Measurements from ENCODE around the gene WDR87. TPM values are rescaled to one million over a fixed set of nuclear protein-coding genes. Genes with fewer than 3 reads are reported as not detected.
"Not testable (repeated sequence)": the region's sequence is repeated elsewhere in the genome, so short reads cannot be mapped to it uniquely, and the experiment has no call there.

WDR87 gene
- total RNA-seq, 6 donors from 2014 or later, result not detected

DNA sequence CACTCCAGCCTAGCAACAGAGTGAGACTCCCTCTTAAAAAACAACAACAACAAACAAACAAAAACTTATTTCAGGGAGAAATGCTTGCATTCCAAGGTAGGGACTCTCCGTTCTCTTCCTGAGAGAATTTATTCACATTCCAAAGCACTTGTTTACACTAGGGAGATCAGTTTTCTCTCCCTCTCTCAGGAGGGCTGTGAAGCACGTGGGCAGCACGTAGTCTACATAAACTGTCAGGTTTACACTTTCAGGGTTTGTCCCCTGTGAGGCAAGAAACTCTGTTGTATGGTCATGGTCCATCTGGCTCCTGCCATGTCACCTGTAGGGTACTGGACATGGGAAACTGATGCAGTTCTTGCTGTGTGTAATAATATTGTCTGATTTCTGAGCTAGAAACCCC is 31.6 kb downstream of the WDR87 start:
- ATAC-seq (ENCODE audit: low FRiP score in 2 of 2), result no peak
- no peaks in the 10 kb centered on the region for H3K36me3 ChIP-seq
- H3K27me3 ChIP-seq, result no peaks in the 10 kb centered on the region
- TF ChIP-seq POLR2AphosphoS5 (IDR thresholded peaks at IDR 0.05), result no peak
- H3K4me1 ChIP-seq, result no peaks in the 10 kb centered on the region
- no peak overlapping the region for H3K27ac ChIP-seq
- DNase-seq, result no peak
- H3K4me3 ChIP-seq, result no peak overlapping the region
- 30 to 31% methylated on average over 3 of the region's 3 CpGs for WGBS, 2 donors
- no peaks in the 10 kb centered on the region for H3K9me3 ChIP-seq

DNA sequence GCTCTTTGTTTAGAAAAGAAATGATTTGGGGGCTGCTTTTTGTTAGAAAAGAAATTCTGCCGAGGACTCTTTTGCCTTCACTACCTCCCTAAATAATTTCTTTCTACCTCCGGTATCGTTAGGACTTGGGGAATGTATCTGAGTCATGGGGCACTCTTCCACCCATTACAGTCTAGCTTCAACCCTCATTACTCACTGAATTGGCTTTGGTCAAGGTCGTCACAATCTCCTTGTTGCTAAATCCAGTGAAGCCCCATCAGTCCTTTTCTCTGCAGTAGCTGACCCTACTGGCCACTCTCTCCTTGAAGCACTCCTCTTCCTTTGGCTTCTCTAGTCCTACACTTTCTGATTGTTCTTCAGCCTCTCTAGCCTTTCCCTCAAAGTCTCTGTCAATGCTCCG is 34.0 kb downstream of the WDR87 start:
- TF ChIP-seq EP300 (IDR thresholded peaks at IDR 0.05) (no peak), POLR2AphosphoS5 (IDR thresholded peaks at IDR 0.05) (no peak), POLR2A (IDR thresholded peaks at IDR 0.05) (no peak)
- TF ChIP-seq, protein P1, sequence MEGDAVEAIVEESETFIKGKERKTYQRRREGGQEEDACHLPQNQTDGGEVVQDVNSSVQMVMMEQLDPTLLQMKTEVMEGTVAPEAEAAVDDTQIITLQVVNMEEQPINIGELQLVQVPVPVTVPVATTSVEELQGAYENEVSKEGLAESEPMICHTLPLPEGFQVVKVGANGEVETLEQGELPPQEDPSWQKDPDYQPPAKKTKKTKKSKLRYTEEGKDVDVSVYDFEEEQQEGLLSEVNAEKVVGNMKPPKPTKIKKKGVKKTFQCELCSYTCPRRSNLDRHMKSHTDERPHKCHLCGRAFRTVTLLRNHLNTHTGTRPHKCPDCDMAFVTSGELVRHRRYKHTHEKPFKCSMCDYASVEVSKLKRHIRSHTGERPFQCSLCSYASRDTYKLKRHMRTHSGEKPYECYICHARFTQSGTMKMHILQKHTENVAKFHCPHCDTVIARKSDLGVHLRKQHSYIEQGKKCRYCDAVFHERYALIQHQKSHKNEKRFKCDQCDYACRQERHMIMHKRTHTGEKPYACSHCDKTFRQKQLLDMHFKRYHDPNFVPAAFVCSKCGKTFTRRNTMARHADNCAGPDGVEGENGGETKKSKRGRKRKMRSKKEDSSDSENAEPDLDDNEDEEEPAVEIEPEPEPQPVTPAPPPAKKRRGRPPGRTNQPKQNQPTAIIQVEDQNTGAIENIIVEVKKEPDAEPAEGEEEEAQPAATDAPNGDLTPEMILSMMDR (IDR thresholded peaks at IDR 0.05), result no peak
- DNase-seq (no peak), ATAC-seq (ENCODE audit: low FRiP score in 2 of 2) (no peak)
- WGBS, 2 donors, result 75 to 80% methylated on average over 5 of the region's 5 CpGs
- Histone ChIP-seq H3K36me3 (no peaks in the 10 kb centered on the region), H3K27ac (no peak overlapping the region), H3K9me3 (no peaks in the 10 kb centered on the region), H3K27me3 (no peaks in the 10 kb centered on the region), H3K4me3 (no peak overlapping the region), H3K4me1 (no peaks in the 10 kb centered on the region)

DNA sequence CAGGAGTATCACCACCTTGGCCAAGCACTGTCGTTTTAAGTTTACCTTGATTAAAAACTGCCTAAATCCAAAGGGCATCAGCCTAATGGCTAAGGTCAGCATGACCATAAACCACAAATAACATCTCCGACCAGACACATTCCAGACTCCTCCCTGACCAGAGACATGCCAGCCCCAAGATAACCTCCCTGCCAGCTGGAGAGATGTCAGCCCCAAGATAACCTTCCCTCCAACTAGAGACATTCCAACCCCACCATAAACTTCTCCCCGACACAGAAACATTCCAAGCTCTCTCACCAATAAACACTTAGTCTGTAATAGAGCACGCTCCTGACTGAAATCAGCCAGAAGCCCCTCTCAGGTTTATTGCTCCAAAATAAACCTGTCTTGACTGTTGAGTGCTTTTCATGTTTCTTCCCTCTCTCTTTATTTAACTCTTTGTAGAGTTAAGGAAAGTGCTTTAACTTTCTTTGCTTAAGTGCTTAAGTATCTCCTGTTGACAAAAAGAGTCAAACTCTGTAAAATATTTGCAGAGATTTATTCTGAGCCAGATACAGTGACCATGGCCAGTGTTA is 36.5 kb downstream of the WDR87 start:
- 55 to 64% methylated on average over 4 of the region's 4 CpGs for WGBS, 2 donors
- no peak for DNase-seq
- ATAC-seq (ENCODE audit: low FRiP score in 2 of 2), result no peak
- TF ChIP-seq POLR2AphosphoS5 (IDR thresholded peaks at IDR 0.05) (no peak), POLR2A (IDR thresholded peaks at IDR 0.05) (no peak), EP300 (IDR thresholded peaks at IDR 0.05) (no peak)
- TF ChIP-seq, protein P1 (IDR thresholded peaks at IDR 0.05), result no peak
- no peak overlapping the region for H3K27ac ChIP-seq
- H3K9me3 ChIP-seq, result no peaks in the 10 kb centered on the region
- H3K4me3 ChIP-seq, result no peak overlapping the region
- H3K4me1 ChIP-seq, result no peaks in the 10 kb centered on the region
- no peaks in the 10 kb centered on the region for H3K36me3 ChIP-seq
- H3K27me3 ChIP-seq, result no peaks in the 10 kb centered on the region

DNA sequence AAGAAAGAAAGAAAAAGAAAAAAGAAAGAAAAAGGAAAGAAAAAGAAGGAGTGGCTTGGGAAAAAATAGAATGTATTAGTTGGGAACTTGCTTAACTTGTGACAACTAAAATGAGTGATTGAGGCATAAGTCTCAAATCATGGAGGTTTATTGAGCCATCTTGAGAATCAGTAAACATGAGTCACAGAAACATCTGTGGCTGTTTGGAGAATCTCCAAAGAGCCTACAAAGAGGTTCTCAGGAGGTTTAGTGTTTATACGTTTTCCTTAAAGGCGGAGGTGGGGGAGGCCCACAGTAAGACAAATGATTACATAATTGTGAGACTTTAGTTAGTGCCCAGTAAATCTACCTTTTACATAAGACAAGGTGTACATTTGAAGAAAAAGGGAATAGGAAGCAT is 38.6 kb downstream of the WDR87 start:
- Histone ChIP-seq H3K4me1 (no peaks in the 10 kb centered on the region), H3K9me3 (no peaks in the 10 kb centered on the region), H3K4me3 (no peak overlapping the region), H3K36me3 (no peaks in the 10 kb centered on the region), H3K27ac (no peak overlapping the region), H3K27me3 (no peaks in the 10 kb centered on the region)
- DNase-seq, result no peak
- no peak for ATAC-seq (ENCODE audit: low FRiP score in 2 of 2)
- 54 to 58% methylated on average over 2 of the region's 2 CpGs for WGBS, 2 donors
- TF ChIP-seq EP300 (IDR thresholded peaks at IDR 0.05) (no peak), POLR2A (IDR thresholded peaks at IDR 0.05) (no peak), POLR2AphosphoS5 (IDR thresholded peaks at IDR 0.05) (no peak)
- TF ChIP-seq, protein P1 (IDR thresholded peaks at IDR 0.05), result no peak

DNA sequence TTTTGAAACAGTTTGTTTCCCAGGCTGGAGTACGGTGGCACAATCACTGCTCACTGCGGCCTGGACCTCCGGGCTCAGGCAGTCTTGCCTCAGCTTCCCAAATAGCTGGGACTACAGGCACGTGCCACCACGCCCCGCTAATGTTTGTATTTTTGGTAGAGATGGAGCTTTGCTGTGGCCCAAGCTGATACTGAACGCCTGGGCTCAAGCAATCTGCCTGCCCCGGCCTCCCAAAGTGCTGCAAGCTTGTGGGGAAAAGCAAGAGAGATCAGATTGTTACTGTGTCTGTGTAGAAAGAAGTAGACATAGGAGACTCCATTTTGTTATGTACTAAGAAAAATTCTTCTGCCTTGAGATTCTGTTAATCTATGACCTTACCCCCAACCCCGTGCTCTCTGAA is 40.5 kb downstream of the WDR87 start:
- not testable (repeated sequence) for H3K27ac ChIP-seq; H3K4me1 ChIP-seq; H3K27me3 ChIP-seq; H3K4me3 ChIP-seq; DNase-seq; H3K36me3 ChIP-seq; ATAC-seq (ENCODE audit: low FRiP score in 2 of 2); H3K9me3 ChIP-seq
- 82 to 87% methylated on average over 8 of the region's 9 CpGs for WGBS, 2 donors

DNA sequence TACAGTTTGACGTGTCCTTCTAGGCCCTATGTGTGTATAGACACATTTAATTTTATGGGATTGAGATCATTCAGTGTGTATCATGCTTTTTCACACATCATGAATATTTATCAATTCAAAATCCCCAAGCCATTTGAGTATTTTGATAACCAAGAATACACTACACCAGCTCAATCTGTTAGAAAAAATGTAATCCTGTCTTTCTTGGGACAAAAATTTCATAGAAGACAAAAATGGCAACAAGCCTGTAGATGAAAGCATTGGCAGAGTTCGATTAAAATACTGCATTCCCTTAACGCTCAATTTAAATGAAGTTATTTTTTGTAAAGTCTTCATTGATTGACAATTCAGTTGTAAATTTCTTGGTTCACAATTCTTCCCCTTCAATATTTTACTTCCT is 41.9 kb downstream of the WDR87 start:
- no peak for DNase-seq
- no peak for TF ChIP-seq POLR2A (IDR thresholded peaks at IDR 0.05)
- TF ChIP-seq POLR2AphosphoS5 (IDR thresholded peaks at IDR 0.05), result no peak
- TF ChIP-seq EP300 (IDR thresholded peaks at IDR 0.05), result no peak
- TF ChIP-seq, protein P1 (IDR thresholded peaks at IDR 0.05), result no peak
- Histone ChIP-seq H3K36me3 (no peaks in the 10 kb centered on the region), H3K27me3 (no peaks in the 10 kb centered on the region), H3K4me3 (no peak overlapping the region), H3K27ac (no peak overlapping the region), H3K4me1 (no peaks in the 10 kb centered on the region), H3K9me3 (no peaks in the 10 kb centered on the region)
- 91 to 96% methylated on average over 3 of the region's 3 CpGs for WGBS, 2 donors
- ATAC-seq (ENCODE audit: low FRiP score in 2 of 2), result no peak

All from upper lobe of left lung (tissue), 6 donors.